ENCODE results near the gene ADGRF5. TPM values are rescaled to one million over a fixed set of nuclear protein-coding genes. Genes with fewer than 3 reads are reported as not detected.

The ADGRF5 gene
- total and polyA plus RNA-seq, 8 donors, result 116 to 357 (median 151) TPM

DNA sequence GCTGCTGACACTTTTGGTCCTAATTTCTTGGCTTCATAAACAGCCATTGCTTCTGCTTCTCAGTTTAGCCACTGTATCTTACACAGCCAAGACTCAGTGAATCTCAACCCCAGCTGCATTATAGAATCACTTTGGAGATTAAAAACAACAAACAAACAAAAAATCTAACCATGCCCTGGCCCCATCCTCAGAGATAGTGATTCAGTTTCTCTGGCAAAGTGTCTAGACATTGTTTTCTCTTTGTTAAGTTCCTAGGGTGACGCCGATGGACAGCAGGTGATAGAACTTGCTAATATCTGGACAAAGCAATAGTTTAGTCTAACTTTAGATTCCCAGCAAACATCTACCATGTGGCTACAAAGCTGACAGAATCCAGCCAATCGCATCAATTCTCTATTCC is 2.9 kb downstream of the ADGRF5 start:
- no peaks in the 10 kb centered on the region for H3K27me3 ChIP-seq
- ATAC-seq (peak; percentile 9), DNase-seq (no peak)
- intact Hi-C loops (cut with DNase I), result no loop called here
- H3K4me1 ChIP-seq, result peaks cover 27 to 30% of the 10 kb centered on the region in 2 donors
- no peaks in the 10 kb centered on the region for H3K9me3 ChIP-seq
- peak overlapping the region; percentile 82 to 86 for H3K27ac ChIP-seq
- no peaks in the 10 kb centered on the region for H3K36me3 ChIP-seq
- no peak for TF ChIP-seq CTCF (IDR thresholded peaks at IDR 0.05)
- H3K4me3 ChIP-seq, result peak overlapping the region; percentile 27 to 48

DNA sequence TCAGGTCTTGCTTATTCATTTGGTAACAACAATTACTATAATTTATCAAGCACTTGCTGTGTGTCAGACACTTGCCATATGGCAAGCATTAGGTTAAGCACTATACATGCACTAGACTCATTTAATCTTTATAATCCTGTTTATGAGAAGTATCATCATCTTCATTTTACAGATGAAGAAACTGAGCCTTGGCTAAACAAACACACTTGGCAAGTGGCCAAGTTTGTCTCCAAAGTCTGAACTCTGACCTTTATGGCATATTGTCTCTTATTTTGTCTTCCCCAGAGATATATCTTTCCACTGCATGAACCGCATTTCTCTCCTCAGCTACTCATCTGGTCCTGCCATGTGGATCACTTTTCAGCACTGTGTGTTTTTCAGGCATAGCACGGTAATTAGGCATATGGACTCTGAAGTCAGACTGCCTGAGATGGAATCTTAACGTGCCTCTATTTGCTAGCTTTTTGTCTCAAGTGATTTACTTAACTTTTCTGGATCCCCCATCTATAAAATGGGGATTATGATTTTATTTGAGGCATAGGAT is 4.7 kb downstream of the ADGRF5 start:
- DNase-seq (no peak), ATAC-seq (no peak)
- peak overlapping the region in 1 of 2 donors; percentile 48 for H3K4me3 ChIP-seq
- H3K4me1 ChIP-seq, result peaks cover 24% of the 10 kb centered on the region in 2 donors
- no peaks in the 10 kb centered on the region for H3K27me3 ChIP-seq
- H3K36me3 ChIP-seq, result no peaks in the 10 kb centered on the region
- no peaks in the 10 kb centered on the region for H3K9me3 ChIP-seq
- TF ChIP-seq CTCF (IDR thresholded peaks at IDR 0.05), result no peak
- intact Hi-C loops (cut with DNase I), result no loop called here
- no peak overlapping the region for H3K27ac ChIP-seq

- intact Hi-C loops (cut with DNase I), result no loop called here
- H3K4me3 ChIP-seq, result peak overlapping the region in 1 of 2 donors; percentile 48
- H3K27me3 ChIP-seq, result no peaks in the 10 kb centered on the region
- no peaks in the 10 kb centered on the region for H3K36me3 ChIP-seq
- ATAC-seq (no peak), DNase-seq (no peak)
- peaks cover 24% of the 10 kb centered on the region in 2 donors for H3K4me1 ChIP-seq
- no peak overlapping the region for H3K27ac ChIP-seq
- H3K9me3 ChIP-seq, result no peaks in the 10 kb centered on the region
- no peak for TF ChIP-seq CTCF (IDR thresholded peaks at IDR 0.05)
Observed at GRCh38 chr6:46915866-46916265, 5.9 kb downstream of the ADGRF5 start.

- no peak for ATAC-seq
- peaks cover 24 to 29% of the 10 kb centered on the region in 2 donors for H3K4me1 ChIP-seq
Observed at GRCh38 chr6:46915380-46915779, 6.4 kb downstream of the ADGRF5 start.

DNA sequence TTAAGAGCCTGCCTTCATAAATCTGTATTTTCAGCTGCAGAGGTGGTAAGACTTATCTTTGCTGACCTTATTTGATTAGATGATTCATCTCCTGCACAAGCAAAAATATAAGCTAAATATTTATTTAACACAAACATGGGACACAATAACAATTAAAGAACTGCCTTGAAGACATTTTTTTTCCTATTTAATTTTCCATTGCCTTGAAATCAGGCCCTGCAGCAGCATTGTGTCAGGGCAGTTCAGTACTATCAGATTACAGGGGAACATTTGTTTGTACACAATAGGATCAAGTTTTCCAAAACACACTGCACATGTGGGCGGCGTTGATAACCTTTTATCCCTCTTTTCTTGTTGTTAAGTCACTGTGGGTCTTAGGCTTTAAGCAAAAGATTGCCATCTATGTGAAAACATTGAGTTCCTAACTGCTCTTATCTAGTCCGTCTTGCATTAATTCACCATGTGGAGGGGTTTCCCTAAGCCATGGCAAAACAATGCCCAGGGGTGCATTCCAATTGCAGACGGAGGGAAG is 7.4 kb downstream of the ADGRF5 start:
- TF ChIP-seq CTCF (IDR thresholded peaks at IDR 0.05), result no peak
- ATAC-seq, result no peak
- Histone ChIP-seq H3K9me3 (no peaks in the 10 kb centered on the region), H3K27ac (no peak overlapping the region), H3K27me3 (no peaks in the 10 kb centered on the region), H3K4me1 (peaks cover 24 to 39% of the 10 kb centered on the region in 2 donors), H3K36me3 (no peaks in the 10 kb centered on the region), H3K4me3 (no peak overlapping the region)
- intact Hi-C loops (cut with DNase I), result no loop called here
- no peak for DNase-seq

More at GRCh38 chr6:46915380-46915779, 6.4 kb downstream of the ADGRF5 start:
- intact Hi-C loops (cut with DNase I), result no loop called here
- no peak for TF ChIP-seq CTCF (IDR thresholded peaks at IDR 0.05)
- Histone ChIP-seq H3K27me3 (no peaks in the 10 kb centered on the region), H3K36me3 (no peaks in the 10 kb centered on the region), H3K4me3 (no peak overlapping the region), H3K9me3 (no peaks in the 10 kb centered on the region), H3K27ac (no peak overlapping the region)
- DNase-seq, result no peak
